ENCODE results near the gene ZNF516. TPM values are rescaled to one million over a fixed set of nuclear protein-coding genes. Genes with fewer than 3 reads are reported as not detected.

The ZNF516 gene
- total and polyA plus RNA-seq, 7 donors: 2.4 to 20.6 (median 9.6) TPM

DNA sequence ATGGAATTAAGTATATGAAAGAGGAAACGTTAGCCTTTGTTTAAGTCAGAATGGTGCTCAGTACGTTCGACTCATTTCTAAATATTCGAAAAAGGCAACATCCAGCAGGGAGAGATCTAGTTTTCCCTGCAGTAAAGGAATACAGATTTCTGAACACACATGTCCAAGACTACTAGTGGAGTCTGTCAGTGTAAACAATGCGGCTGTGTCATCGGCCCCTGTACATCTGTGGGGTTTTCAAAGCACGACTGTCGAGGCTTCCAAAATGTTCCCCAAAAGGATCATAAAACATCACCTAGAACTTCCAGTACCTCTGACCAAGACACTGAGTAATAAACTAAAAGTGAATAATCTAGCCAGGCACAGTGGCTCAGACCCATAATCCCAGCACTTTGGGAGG, 112.8 kb downstream of the ZNF516 start:
- no peak for TF ChIP-seq CTCF (IDR thresholded peaks at IDR 0.05)
- Histone ChIP-seq H3K4me3 (no peak overlapping the region), H3K27me3 (ENCODE audit: insufficient read depth in 3 of 3, low read length in 2 of 3) (no peaks in the 10 kb centered on the region), H3K4me1 (no peaks in the 10 kb centered on the region), H3K9me3 (no peaks in the 10 kb centered on the region), H3K36me3 (ENCODE audit: insufficient read depth in 1 of 2, low read depth in 1 of 2) (peaks cover 0 to 24% of the 10 kb centered on the region in 2 donors), H3K27ac (no peak overlapping the region)
- DNase-seq (no peak), ATAC-seq (no peak)
- intact Hi-C loops (cut with DNase I): no loop called here
- 84 to 88% (median 85%) methylated on average over 8 of the region's 8 CpGs for WGBS, 3 donors

DNA sequence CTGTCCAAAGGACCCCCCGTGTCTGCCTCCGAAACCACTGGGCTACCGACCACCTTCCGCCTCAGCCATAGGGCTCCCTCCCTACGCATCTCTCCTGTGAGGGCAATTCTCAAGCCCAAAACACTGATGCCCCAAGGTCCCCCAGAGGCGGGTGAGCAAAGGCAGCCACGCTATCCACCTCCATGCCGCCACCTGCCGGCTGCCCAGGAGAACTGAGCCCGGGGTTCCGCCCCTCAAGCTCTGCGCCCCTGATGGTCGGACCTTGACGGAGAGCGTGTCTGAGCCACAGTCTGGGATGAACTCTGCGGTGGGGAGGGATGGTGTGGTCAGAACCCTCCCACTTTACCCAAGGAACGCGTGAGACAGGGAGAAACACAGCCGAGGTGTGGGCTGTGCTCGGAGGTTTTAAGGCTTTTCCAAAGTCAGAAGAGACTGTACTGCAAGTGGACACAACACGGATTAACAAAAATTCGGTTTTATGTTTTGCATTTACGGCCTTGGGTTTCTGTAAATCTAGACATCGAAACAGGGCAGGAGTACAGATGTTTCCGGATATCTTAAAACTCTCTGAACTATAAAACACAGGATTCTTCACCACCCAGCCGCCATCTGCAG, 114.1 kb downstream of the ZNF516 start:
- ATAC-seq (no peak), DNase-seq (no peak)
- peaks cover 0 to 24% of the 10 kb centered on the region in 2 donors for H3K36me3 ChIP-seq (ENCODE audit: insufficient read depth in 1 of 2, low read depth in 1 of 2)
- no peak overlapping the region for H3K27ac ChIP-seq
- H3K9me3 ChIP-seq: no peaks in the 10 kb centered on the region
- intact Hi-C loops (cut with DNase I): no loop called here
- no peak for TF ChIP-seq CTCF (IDR thresholded peaks at IDR 0.05)
- 82 to 88% (median 85%) methylated on average over 26 of the region's 26 CpGs for WGBS, 3 donors
- H3K27me3 ChIP-seq (ENCODE audit: insufficient read depth in 3 of 3, low read length in 2 of 3): no peaks in the 10 kb centered on the region
- H3K4me1 ChIP-seq: no peaks in the 10 kb centered on the region
- no peak overlapping the region for H3K4me3 ChIP-seq

GRCh38 chr18:76380127-76380729, 114.8 kb downstream of the ZNF516 start:
- TF ChIP-seq CTCF (IDR thresholded peaks at IDR 0.05): no peak
- no peak for DNase-seq
- Histone ChIP-seq H3K27me3 (ENCODE audit: insufficient read depth in 3 of 3, low read length in 2 of 3) (no peaks in the 10 kb centered on the region), H3K27ac (no peak overlapping the region), H3K4me1 (no peaks in the 10 kb centered on the region), H3K36me3 (ENCODE audit: insufficient read depth in 1 of 2, low read depth in 1 of 2) (peaks cover 0 to 24% of the 10 kb centered on the region in 2 donors), H3K9me3 (no peaks in the 10 kb centered on the region), H3K4me3 (no peak overlapping the region)
- ATAC-seq: no peak
- intact Hi-C loops (cut with DNase I): no loop called here
- WGBS, 3 donors: 88 to 96% (median 89%) methylated on average over 19 of the region's 19 CpGs

- 96 to 97% (median 97%) methylated on average over 52 to 53 of the region's 53 CpGs for WGBS, 3 donors
- Histone ChIP-seq H3K9me3 (no peaks in the 10 kb centered on the region), H3K27ac (no peak overlapping the region), H3K4me3 (no peak overlapping the region), H3K27me3 (ENCODE audit: insufficient read depth in 3 of 3, low read length in 2 of 3) (no peaks in the 10 kb centered on the region), H3K36me3 (ENCODE audit: insufficient read depth in 1 of 2, low read depth in 1 of 2) (peaks cover 0 to 24% of the 10 kb centered on the region in 2 donors), H3K4me1 (no peaks in the 10 kb centered on the region)
- TF ChIP-seq CTCF (IDR thresholded peaks at IDR 0.05): no peak
- ATAC-seq (no peak), DNase-seq (no peak)
- intact Hi-C loops (cut with DNase I): no loop called here
Measured at GRCh38 chr18:76379226-76380126, 115.6 kb downstream of the ZNF516 start.

All from psoas muscle (tissue), 8 donors.